Mesendoderm (in vitro differentiated cells): ENCODE data around the gene PEF1.

Source experiments
- DNase-seq: peaks from one replicate; pipeline ENCODE4 v3.0.0; 2013
- H2AK5ac ChIP-seq: 2 replicates; pipeline ENCODE4 v1.6.1; 2013; ENCODE audit warnings: low read length, inconsistent platforms
- H2BK120ac ChIP-seq: 2 replicates; pipeline ENCODE4 v1.6.1; 2013; ENCODE audit warnings: low read depth, mild to moderate bottlenecking, low read length, moderate library complexity, mixed read lengths
- H2BK15ac ChIP-seq: replicated peaks from 2 replicates; pipeline ENCODE4 v1.6.1; 2013; ENCODE audit warnings: low read depth, mild to moderate bottlenecking, moderate library complexity
- H2BK5ac ChIP-seq: 2 replicates; pipeline ENCODE4 v1.6.1; 2013; ENCODE audit warnings: low read length, inconsistent platforms
- H3K18ac ChIP-seq: 2 replicates; pipeline ENCODE4 v1.6.1; 2013; ENCODE audit warnings: mild to moderate bottlenecking, low read length, mixed read lengths
- H3K23ac ChIP-seq: one replicate; pipeline ENCODE4 v1.6.1; 2013; ENCODE audit warnings: low read length
- H3K27ac ChIP-seq: 2 replicates; pipeline ENCODE4 v1.5.1; 2013; ENCODE audit warnings: low read depth, mild to moderate bottlenecking, inconsistent platforms, low read length, moderate library complexity
- H3K27me3 ChIP-seq: 2 replicates; pipeline ENCODE4 v1.6.1; 2013; ENCODE audit warnings: low read length, control low read depth, mild to moderate bottlenecking, inconsistent platforms; ENCODE audit not compliant: insufficient read depth, poor library complexity
- H3K36me3 ChIP-seq: 2 replicates; pipeline ENCODE4 v1.6.1; 2013; ENCODE audit warnings: low read length, inconsistent platforms; ENCODE audit not compliant: control insufficient read depth, insufficient read depth
- H3K4ac ChIP-seq: one replicate; pipeline ENCODE4 v1.6.1; 2013; ENCODE audit warnings: low read depth, mild to moderate bottlenecking, low read length, moderate library complexity
- H3K4me1 ChIP-seq: 2 replicates; pipeline ENCODE4 v1.6.1; 2013; ENCODE audit warnings: low read depth, low read length, inconsistent platforms; ENCODE audit not compliant: control insufficient read depth
- H3K4me2 ChIP-seq: 2 replicates; pipeline ENCODE4 v1.6.1; 2013; ENCODE audit warnings: low read length
- H3K4me3 ChIP-seq: 2 replicates; pipeline ENCODE4 v1.5.1; 2013; ENCODE audit warnings: mild to moderate bottlenecking, low read length
- H3K56ac ChIP-seq: one replicate; pipeline ENCODE4 v1.6.1; 2013; ENCODE audit warnings: low read length
- H3K79me1 ChIP-seq: 2 replicates; pipeline ENCODE4 v1.6.1; 2013; ENCODE audit warnings: low read length, inconsistent platforms
- H3K79me2 ChIP-seq: 2 replicates; pipeline ENCODE4 v1.6.1; 2013; ENCODE audit warnings: mild to moderate bottlenecking, low read length; ENCODE audit not compliant: control insufficient read depth, insufficient read depth
- H3K9ac ChIP-seq: 2 replicates; pipeline ENCODE4 v1.6.1; 2013; ENCODE audit warnings: low read length, inconsistent platforms
- H4K5ac ChIP-seq: one replicate; pipeline ENCODE4 v1.6.1; 2013; ENCODE audit warnings: low read length
- H4K8ac ChIP-seq: one replicate; pipeline ENCODE4 v1.6.1; 2013; ENCODE audit warnings: low read depth, mild to moderate bottlenecking, control low read depth, low read length, moderate library complexity
- WGBS: extraction: QIAGEN DNeasy Blood & Tissue Kit; methylation state at CpG from one replicate; pipeline ENCODE4 v1.1.7; 2013; ENCODE audit warnings: low lambda C conversion rate, missing lambda C conversion rate; ENCODE audit not compliant: insufficient coverage; ENCODE audit errors: extremely low coverage; 5-methylcytosine and 5-hydroxymethylcytosine counted together

The PEF1 gene

GRCh38 chr1:31632649-31633048 lies 12.0 kb downstream of the PEF1 start:
- H3K36me3 ChIP-seq: peaks cover 2% of the 10 kb centered on the region
- no peak overlapping the region for H3K4ac ChIP-seq
- no peak overlapping the region for H4K5ac ChIP-seq
- no peak overlapping the region for H4K8ac ChIP-seq
- H3K27ac ChIP-seq: no peak overlapping the region
- no peak overlapping the region for H2BK5ac ChIP-seq
- peaks cover 2% of the 10 kb centered on the region for H3K79me2 ChIP-seq
- H2BK15ac ChIP-seq: no peak overlapping the region
- peaks cover 3% of the 10 kb centered on the region for H3K79me1 ChIP-seq
- H2AK5ac ChIP-seq: no peak overlapping the region
- no CpG with 5 or more reads among the region's 3 CpGs for WGBS
- no peaks in the 10 kb centered on the region for H3K4me1 ChIP-seq
- H3K4me3 ChIP-seq: no peak overlapping the region
- H3K56ac ChIP-seq: no peak overlapping the region
- no peak overlapping the region for H3K4me2 ChIP-seq
- H3K23ac ChIP-seq: no peak overlapping the region
- no peaks in the 10 kb centered on the region for H3K27me3 ChIP-seq
- H2BK120ac ChIP-seq: no peak overlapping the region
- DNase-seq: no peak
- no peak overlapping the region for H3K18ac ChIP-seq
- no peak overlapping the region for H3K9ac ChIP-seq

DNA sequence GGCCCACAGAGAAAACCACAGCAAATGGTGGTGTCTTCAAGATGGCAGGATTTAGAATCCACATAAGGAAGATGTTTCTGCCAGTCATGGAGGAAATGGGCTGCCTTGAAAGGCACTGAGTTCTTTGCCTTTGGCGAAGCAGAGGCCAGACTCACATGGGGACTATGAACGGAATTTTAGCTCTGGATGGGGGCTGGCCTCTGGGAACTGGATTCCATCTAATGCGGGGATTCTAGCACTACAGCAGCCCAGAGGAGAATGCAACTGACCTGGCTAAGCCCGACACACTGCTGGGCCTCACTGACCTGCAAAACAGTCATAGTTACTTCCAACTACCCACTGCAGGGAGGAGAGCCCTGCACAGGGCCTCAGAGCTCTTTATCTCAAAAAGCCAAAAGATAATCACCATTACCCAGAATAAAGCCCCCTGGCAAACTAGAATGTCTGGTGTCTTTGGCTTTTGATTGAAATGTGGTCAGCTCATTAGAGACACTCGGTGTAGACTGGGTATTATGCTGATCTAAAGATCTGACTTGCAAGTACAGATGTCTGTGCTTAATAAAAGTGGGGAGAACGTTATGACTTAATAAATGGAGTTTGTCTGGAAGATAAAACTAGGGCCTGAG lies 15.6 kb downstream of the PEF1 start:
- Histone ChIP-seq H3K4me2 (no peak overlapping the region), H4K8ac (no peak overlapping the region), H3K27me3 (no peaks in the 10 kb centered on the region), H3K18ac (no peak overlapping the region), H2BK15ac (no peak overlapping the region), H3K4me3 (no peak overlapping the region), H3K27ac (no peak overlapping the region), H3K4me1 (no peaks in the 10 kb centered on the region), H3K56ac (no peak overlapping the region), H3K36me3 (peaks cover 2% of the 10 kb centered on the region), H2AK5ac (no peak overlapping the region), H3K79me2 (no peaks in the 10 kb centered on the region), H4K5ac (no peak overlapping the region), H3K79me1 (no peaks in the 10 kb centered on the region), H3K9ac (no peak overlapping the region), H3K23ac (no peak overlapping the region), H3K4ac (no peak overlapping the region), H2BK120ac (no peak overlapping the region), H2BK5ac (no peak overlapping the region)
- DNase-seq: no peak
- no CpG with 5 or more reads among the region's 6 CpGs for WGBS

DNA sequence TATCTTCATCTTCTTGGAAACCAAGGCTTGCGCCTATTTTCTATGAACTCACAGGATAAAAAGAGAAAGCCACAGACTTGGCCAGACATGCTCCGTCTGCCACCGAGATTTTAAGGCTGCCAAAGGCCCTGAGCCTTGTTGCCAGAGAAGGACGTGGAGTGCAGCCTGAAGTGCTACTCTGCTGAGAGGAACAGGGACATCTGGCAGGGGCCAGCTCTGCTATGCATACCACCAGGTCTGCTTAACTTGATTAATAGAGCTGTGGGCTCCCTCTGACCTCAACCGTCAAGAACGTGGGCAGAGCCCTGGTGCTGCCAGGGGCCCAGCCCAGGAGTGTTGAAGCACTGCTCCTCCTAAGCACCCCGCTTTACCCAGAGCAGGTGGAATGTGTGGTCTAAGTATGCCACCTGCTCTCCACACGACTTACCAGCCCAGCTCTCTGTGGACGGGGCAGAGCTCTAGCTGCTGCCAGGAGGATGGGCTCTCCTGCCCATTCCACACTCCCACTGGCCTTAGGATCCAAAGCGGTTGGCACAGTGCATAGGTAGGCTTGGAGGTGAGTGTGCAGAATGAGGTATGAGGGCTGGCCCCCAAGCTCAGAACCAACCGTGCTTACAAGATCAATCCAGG lies 16.6 kb downstream of the PEF1 start:
- no peak overlapping the region for H3K27ac ChIP-seq
- H2BK15ac ChIP-seq: no peak overlapping the region
- H3K4me2 ChIP-seq: no peak overlapping the region
- no peaks in the 10 kb centered on the region for H3K4me1 ChIP-seq
- no peak overlapping the region for H4K5ac ChIP-seq
- H3K79me1 ChIP-seq: no peaks in the 10 kb centered on the region
- H3K18ac ChIP-seq: no peak overlapping the region
- H2AK5ac ChIP-seq: no peak overlapping the region
- H3K23ac ChIP-seq: no peak overlapping the region
- H4K8ac ChIP-seq: no peak overlapping the region
- no peak overlapping the region for H2BK120ac ChIP-seq
- no peak overlapping the region for H3K4ac ChIP-seq
- no peak overlapping the region for H2BK5ac ChIP-seq
- no peaks in the 10 kb centered on the region for H3K79me2 ChIP-seq
- H3K36me3 ChIP-seq: peaks cover 2% of the 10 kb centered on the region
- no peak for DNase-seq
- H3K4me3 ChIP-seq: no peak overlapping the region
- no peak overlapping the region for H3K56ac ChIP-seq
- no CpG with 5 or more reads among the region's 11 CpGs for WGBS
- H3K27me3 ChIP-seq: no peaks in the 10 kb centered on the region
- no peak overlapping the region for H3K9ac ChIP-seq

GRCh38 chr1:31627301-31627929 lies 17.3 kb downstream of the PEF1 start:
- Histone ChIP-seq H2BK5ac (no peak overlapping the region), H3K4me3 (no peak overlapping the region), H4K5ac (no peak overlapping the region), H3K56ac (no peak overlapping the region), H3K27me3 (no peaks in the 10 kb centered on the region), H2BK15ac (no peak overlapping the region), H2BK120ac (no peak overlapping the region), H3K9ac (no peak overlapping the region), H2AK5ac (no peak overlapping the region), H4K8ac (no peak overlapping the region), H3K36me3 (peaks cover 2% of the 10 kb centered on the region), H3K27ac (no peak overlapping the region), H3K4me2 (no peak overlapping the region), H3K79me2 (no peaks in the 10 kb centered on the region), H3K4me1 (no peaks in the 10 kb centered on the region), H3K79me1 (no peaks in the 10 kb centered on the region), H3K4ac (no peak overlapping the region), H3K23ac (no peak overlapping the region), H3K18ac (no peak overlapping the region)
- DNase-seq: no peak
- no CpG with 5 or more reads among the region's 13 CpGs for WGBS

- no peaks in the 10 kb centered on the region for H3K27me3 ChIP-seq
- H3K4ac ChIP-seq: no peak overlapping the region
- no peak overlapping the region for H2BK15ac ChIP-seq
- no peak overlapping the region for H2AK5ac ChIP-seq
- H3K27ac ChIP-seq: no peak overlapping the region
- H3K36me3 ChIP-seq: peaks cover 2% of the 10 kb centered on the region
- no peak overlapping the region for H2BK5ac ChIP-seq
- no peak overlapping the region for H2BK120ac ChIP-seq
- no peak overlapping the region for H3K4me3 ChIP-seq
- H3K4me2 ChIP-seq: no peak overlapping the region
- H3K9ac ChIP-seq: no peak overlapping the region
- H4K5ac ChIP-seq: no peak overlapping the region
- H3K79me1 ChIP-seq: no peaks in the 10 kb centered on the region
- H3K23ac ChIP-seq: no peak overlapping the region
- peak; percentile 24 for DNase-seq
- no peak overlapping the region for H3K56ac ChIP-seq
- no peaks in the 10 kb centered on the region for H3K79me2 ChIP-seq
- H4K8ac ChIP-seq: no peak overlapping the region
- no peaks in the 10 kb centered on the region for H3K4me1 ChIP-seq
- no CpG with 5 or more reads among the region's 23 CpGs for WGBS
- H3K18ac ChIP-seq: no peak overlapping the region
Measured at GRCh38 chr1:31626223-31627207, 18.2 kb downstream of the PEF1 start.
